ENCODE results near the gene NFATC4. TPM values are rescaled to one million over a fixed set of nuclear protein-coding genes. Genes with fewer than 3 reads are reported as not detected.

The NFATC4 gene
- total and polyA plus RNA-seq, 2 of the 4 experiments (the other 2 are of a cell fraction) = 15.6 to 35.8 TPM

GRCh38 chr14:24362241-24362960 is 5.6 kb upstream of the NFATC4 start:
- no CpG with 5 or more reads among the region's 2 CpGs for WGBS, 2 experiments (ENCODE audit: extremely low coverage in 2 of 2, insufficient read length in 1 of 2)
- Histone ChIP-seq H3K4me3 (ENCODE audit: insufficient read depth, low read depth, low read length) (no peak overlapping the region), H3K4me1 (ENCODE audit: control insufficient read depth, insufficient read depth, low read length) (peaks cover 7% of the 10 kb centered on the region), H3K36me3 (ENCODE audit: control insufficient read depth, insufficient read depth, low read length) (no peaks in the 10 kb centered on the region), H2BK5ac (ENCODE audit: low read depth, low read length, poor library complexity, severe bottlenecking) (no peak overlapping the region), H2BK20ac (ENCODE audit: low read depth, low read length) (peak overlapping the region; percentile 20; the same call in 1 of the 2 replicates), H3K18ac (ENCODE audit: low read depth, low read length) (no peak overlapping the region; the same call in 1 of the 2 replicates), H2BK120ac (ENCODE audit: low read depth, low read length) (no peak overlapping the region), H4K5ac (ENCODE audit: low read depth, low read length) (no peak overlapping the region), H3K9me3 (ENCODE audit: control insufficient read depth, insufficient read depth, low read length) (no peaks in the 10 kb centered on the region), H2AFZ (replicated peaks; ENCODE audit: low read length, poor library complexity) (no peak overlapping the region), H3K4me2 (ENCODE audit: low read depth, low read length) (no peak overlapping the region), H2AK5ac (ENCODE audit: low read depth, low read length) (no peak overlapping the region), H3K4ac (ENCODE audit: low read depth, low read length) (no peak overlapping the region), H4K20me1 (ENCODE audit: insufficient read depth, low read length) (no peaks in the 10 kb centered on the region; the same call in 1 of the 2 replicates), H2AK9ac (replicated peaks; ENCODE audit: low read depth, low read length, poor library complexity) (no peak overlapping the region), H3K56ac (ENCODE audit: extremely low read depth, insufficient read depth, low read length) (no peak overlapping the region), H3K9me1 (ENCODE audit: insufficient read depth, low read length) (peaks cover 4% of the 10 kb centered on the region; the same call in 1 of the 2 replicates), H3K27me3 (ENCODE audit: control insufficient read depth, insufficient read depth, low read length) (no peaks in the 10 kb centered on the region; the same call in 1 of the 2 replicates), H3K27ac (ENCODE audit: insufficient read depth, low read length) (no peak overlapping the region), H3K9ac (ENCODE audit: low read depth, low read length) (no peak overlapping the region), H3K14ac (replicated peaks; ENCODE audit: low read depth, low read length) (0 out of 2 replicates have a peak overlapping the region, but pooled peaks have one; percentile 44), H4K8ac (ENCODE audit: low read depth in 2 of 2, low read length in 2 of 2) (no peak overlapping the region), H2BK15ac (ENCODE audit: low read depth, low read length) (no peak overlapping the region; the same call in 2 of the 3 replicates), H3K79me1 (ENCODE audit: low read depth in 1 of 2, low read length in 2 of 2) (0 out of 4 replicates have a peak, but pooled peaks cover 0 to under 1% of the 10 kb centered on the region in 2 experiments), H4K91ac (ENCODE audit: insufficient read depth, low read depth, low read length) (0 out of 2 replicates have a peak overlapping the region, but pooled peaks have one; percentile 5), H3K23ac (ENCODE audit: low read depth, low read length) (0 out of 2 replicates have a peak overlapping the region, but pooled peaks have one; percentile 15)
- DNase-seq (peak; percentile 42), ATAC-seq (ENCODE audit: low read depth) (no peak)
- POLR2A ChIA-PET (ENCODE audit: unreplicated experiment) = no interaction called here
- in situ Hi-C loops (cut with MboI; ENCODE audit: low sequenced_read_pairs) (loop anchor here (10.0 kb wide), 1 partner anchor 72 kb away; no protein-coding TSS in a partner anchor), dilution Hi-C loops (cut with HindIII; ENCODE audit: low sequenced_read_pairs, unreplicated experiment) (no loop called here), intact Hi-C loops (cut with micrococcal nuclease) (no loop called here)
- no TSS peak for BruUV-seq (replicated peaks)
- CTCF ChIA-PET = interaction anchor here (0.9 to 3.0 kb wide), 3 partner anchors 29 to 69 kb away, joined by 3 to 13 read pairs (median 6); no protein-coding TSS in a partner anchor
- TF ChIP-seq SMC3 (IDR thresholded peaks at IDR 0.05; ENCODE audit: low read depth, low read length) (no peak), NFE2L2 (IDR thresholded peaks at IDR 0.05; ENCODE audit: low read depth, low read length) (no peak), ELK1 (IDR thresholded peaks at IDR 0.05; ENCODE audit: borderline replicate concordance, low read depth, low read length) (no peak), POLR2A (IDR thresholded peaks at IDR 0.05; ENCODE audit: low read depth, low read length) (no peak), MAZ (IDR thresholded peaks at IDR 0.05; ENCODE audit: borderline replicate concordance, low read depth, low read length) (no peak), USF2 (IDR thresholded peaks at IDR 0.05; ENCODE audit: low read depth, low read length) (no peak), MXI1 (IDR thresholded peaks at IDR 0.05; ENCODE audit: borderline replicate concordance, low read depth, low read length) (no peak), CEBPB (IDR thresholded peaks at IDR 0.05; ENCODE audit: low read depth, low read length) (no peak), FOS (IDR thresholded peaks at IDR 0.05; ENCODE audit: low read depth, low read length) (no peak), CHD1 (IDR thresholded peaks at IDR 0.05; ENCODE audit: low read depth, low read length) (no peak), BHLHE40 (IDR thresholded peaks at IDR 0.05; ENCODE audit: low read depth, low read length) (no peak), RFX5 (IDR thresholded peaks at IDR 0.05; ENCODE audit: low read depth, low read length) (no peak), RAD21 (IDR thresholded peaks at IDR 0.05; ENCODE audit: low read length) (no peak), CTCF (conservative IDR thresholded peaks at IDR 0.05; ENCODE audit: low read depth, low read length) (no peak)

All from IMR-90 (cell line).